HFF-Myc (cell line): ENCODE data around the gene PTPN2.

Experiments
- DNase-seq: peaks from one replicate; pipeline ENCODE4 v3.0.0-alpha.2; 2011; ENCODE audit warnings: low read depth; ENCODE audit errors: extremely low read depth
- H3K4me3 ChIP-seq: replicated peaks from 2 replicates; pipeline ENCODE4 v1.5.1; 2011; ENCODE audit warnings: low read depth, mild to moderate bottlenecking, control low read depth, low read length
- TF ChIP-seq, protein P1 (sequence below): IDR thresholded peaks from 2 replicates; pipeline ENCODE4 v1.5.1; 2012; ENCODE audit warnings: mild to moderate bottlenecking, low read depth, low read length, control low read depth; ENCODE audit errors: missing control alignments

PTPN2 gene

DNA sequence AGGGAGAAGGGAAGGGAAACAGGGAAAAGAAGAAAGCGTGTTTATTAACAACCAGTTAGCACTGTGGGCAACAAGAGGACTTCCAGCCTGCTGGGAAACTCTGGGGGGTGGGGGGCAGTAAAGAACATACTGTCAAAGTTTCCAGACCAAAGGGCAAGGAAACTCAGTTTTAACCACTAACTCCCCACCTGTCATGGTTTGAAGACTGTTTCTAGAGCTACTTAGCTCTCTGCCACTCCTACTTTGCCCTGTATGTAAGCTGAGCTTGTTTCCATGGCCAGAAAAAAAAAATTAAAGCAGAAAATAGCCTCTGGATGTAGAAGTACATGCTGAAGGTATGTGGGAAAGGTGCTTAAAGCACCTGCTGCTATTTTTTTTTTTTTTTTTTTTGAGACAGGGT lies 11.0 kb upstream of the PTPN2 start:
- H3K4me3 ChIP-seq: no peak overlapping the region
- TF ChIP-seq, protein P1, sequence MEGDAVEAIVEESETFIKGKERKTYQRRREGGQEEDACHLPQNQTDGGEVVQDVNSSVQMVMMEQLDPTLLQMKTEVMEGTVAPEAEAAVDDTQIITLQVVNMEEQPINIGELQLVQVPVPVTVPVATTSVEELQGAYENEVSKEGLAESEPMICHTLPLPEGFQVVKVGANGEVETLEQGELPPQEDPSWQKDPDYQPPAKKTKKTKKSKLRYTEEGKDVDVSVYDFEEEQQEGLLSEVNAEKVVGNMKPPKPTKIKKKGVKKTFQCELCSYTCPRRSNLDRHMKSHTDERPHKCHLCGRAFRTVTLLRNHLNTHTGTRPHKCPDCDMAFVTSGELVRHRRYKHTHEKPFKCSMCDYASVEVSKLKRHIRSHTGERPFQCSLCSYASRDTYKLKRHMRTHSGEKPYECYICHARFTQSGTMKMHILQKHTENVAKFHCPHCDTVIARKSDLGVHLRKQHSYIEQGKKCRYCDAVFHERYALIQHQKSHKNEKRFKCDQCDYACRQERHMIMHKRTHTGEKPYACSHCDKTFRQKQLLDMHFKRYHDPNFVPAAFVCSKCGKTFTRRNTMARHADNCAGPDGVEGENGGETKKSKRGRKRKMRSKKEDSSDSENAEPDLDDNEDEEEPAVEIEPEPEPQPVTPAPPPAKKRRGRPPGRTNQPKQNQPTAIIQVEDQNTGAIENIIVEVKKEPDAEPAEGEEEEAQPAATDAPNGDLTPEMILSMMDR: no peak
- no peak for DNase-seq

DNA sequence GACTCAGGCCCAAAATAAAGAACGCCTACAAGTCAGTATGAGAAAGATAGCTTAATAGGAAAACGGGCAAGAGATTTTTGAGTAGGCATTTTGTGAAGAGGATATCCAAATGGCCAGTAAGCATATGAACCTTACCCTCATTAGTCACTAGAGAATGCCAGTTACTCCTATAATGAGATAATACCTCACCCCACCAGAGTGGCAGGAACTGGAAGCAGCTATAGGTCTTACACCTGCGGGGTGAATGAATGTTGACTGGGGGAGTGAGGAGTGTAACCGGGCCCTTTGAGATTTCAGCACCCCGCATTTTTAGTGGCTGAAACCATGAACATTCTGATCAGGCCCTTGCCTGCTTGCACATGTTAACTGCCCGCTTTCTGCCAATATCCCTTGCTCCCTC lies 7.5 kb upstream of the PTPN2 start:
- no peak for DNase-seq
- no peak overlapping the region for H3K4me3 ChIP-seq
- TF ChIP-seq, protein P1: no peak

DNA sequence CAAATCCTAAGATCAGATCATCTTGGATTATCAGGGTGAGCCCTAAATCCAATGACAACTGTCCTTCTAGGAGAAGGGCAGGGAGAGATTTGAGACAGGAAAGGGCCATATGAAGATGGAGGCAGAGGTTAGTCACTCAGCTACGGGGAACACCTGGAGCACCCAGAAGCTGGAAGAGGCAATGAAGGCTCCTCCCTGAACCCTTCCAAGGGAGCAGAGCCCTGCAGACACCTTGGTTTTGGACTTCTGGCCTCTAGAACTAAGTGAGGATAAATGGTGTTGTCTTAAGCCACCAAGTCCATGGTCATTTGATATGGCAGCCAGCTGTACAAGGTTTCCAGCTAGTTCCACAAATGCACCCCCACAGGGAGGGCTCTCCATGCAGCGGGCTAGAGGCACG lies 6.9 kb upstream of the PTPN2 start:
- H3K4me3 ChIP-seq: no peak overlapping the region
- DNase-seq: no peak
- TF ChIP-seq, protein P1: no peak

DNA sequence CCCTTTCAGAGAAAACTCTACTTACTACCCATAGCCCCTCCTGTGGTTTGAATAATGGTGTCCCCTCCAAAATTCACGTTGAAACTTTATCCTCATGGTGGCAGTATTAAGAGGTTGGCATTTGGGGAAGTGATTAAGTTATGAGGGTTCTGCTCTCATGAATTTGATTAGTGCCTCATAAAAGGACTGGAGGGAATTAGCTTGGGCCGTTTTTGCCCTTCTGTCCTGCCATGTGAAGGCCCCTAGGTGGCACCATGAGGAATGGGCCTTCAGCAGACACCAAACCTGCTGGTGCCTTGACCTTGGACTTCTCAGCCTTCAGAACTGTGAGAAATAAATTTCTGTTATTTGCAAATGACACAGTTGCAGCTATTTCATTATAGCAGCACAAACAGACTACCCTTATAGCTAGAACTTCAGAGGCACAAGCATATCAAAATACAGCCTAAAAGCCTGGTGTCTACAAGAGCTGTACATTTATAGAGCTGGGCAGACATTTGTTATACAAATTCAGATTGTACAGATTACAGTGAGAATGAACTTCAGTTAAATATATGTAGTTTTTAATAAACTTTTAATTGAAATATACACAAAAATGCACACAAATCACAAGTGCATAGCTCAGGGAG lies 2.6 kb upstream of the PTPN2 start:
- TF ChIP-seq, protein P1: peak; percentile 58
- H3K4me3 ChIP-seq: no peak overlapping the region
- DNase-seq: no peak

DNA sequence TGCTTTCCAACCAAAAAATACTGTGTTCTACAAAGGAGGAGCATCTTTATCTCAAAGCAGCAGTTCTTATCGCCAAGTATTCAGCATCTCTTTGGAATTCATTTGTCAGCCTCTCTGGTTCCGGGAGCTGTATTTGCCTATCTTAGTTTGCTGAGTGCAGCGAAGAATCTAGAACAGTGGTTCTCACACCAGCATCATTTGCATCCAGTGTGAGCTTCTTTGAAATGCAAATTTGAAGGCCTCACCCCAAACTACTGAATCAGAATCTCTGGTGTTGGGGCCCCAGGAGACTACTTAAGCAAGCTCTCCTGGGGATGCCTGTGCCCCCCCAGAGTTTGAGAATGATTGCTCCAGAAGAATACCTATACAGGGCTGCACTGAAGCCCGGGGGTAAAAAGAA lies 1.5 kb upstream of the PTPN2 start:
- H3K4me3 ChIP-seq: no peak overlapping the region
- TF ChIP-seq, protein P1: no peak
- DNase-seq: no peak

DNA sequence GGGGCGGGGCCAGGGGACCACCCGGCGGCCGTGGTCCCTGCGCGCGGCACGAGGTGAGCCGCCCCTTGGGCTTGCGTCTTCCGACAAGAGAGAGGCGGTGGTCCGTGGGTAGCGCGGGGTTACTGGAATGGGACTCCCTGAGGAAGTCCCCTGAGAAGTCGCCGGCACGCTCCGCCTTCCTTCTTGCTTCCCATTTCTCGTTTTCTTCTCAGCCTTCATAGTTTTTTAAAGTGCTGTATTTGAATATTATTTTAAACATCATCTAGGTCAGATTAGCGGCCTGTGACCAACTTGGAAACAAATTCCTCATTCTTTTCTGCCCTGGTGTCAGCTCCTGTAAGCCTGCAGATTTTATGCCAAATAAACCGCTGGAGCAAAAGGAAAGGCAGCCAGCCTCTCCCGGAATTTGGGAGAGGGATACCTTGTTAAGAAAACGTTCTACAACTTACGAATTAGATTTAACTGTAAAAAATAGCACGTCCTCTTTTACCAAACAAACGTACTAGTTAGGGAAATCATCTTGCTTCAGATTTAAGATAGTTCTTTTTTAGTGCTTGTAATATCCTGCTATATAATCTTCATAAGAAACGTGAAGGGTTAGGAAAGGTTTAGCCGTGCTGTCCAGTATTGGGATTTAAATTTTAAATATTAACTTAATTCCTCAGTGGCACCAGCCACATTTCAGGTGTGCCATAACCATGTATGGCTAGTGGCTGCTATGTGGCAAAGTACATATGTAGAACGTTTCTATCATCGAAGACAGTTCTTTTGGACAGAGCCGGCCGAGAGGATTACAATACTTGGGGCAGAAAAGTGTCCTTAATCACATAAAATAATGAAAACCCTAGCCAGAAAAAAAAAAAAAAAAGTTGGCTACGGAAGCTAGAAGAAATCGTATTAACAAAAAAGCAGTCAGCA lies 628 bp upstream of the PTPN2 start:
- H3K4me3 ChIP-seq: peak overlapping the region; percentile 73
- no peak for DNase-seq
- TF ChIP-seq, protein P1: no peak
